HFF-Myc (cell line): ENCODE data around the gene TRPC6.

Experiments
- DNase-seq: peaks from one replicate; pipeline ENCODE4 v3.0.0-alpha.2; 2011; ENCODE audit warnings: low read depth; ENCODE audit errors: extremely low read depth
- H3K4me3 ChIP-seq: replicated peaks from 2 replicates; pipeline ENCODE4 v1.5.1; 2011; ENCODE audit warnings: low read depth, mild to moderate bottlenecking, control low read depth, low read length
- CTCF ChIP-seq: IDR thresholded peaks from 2 replicates; pipeline ENCODE4 v1.5.1; 2012; ENCODE audit warnings: mild to moderate bottlenecking, low read depth, low read length, control low read depth; ENCODE audit errors: missing control alignments

Gene TRPC6

GRCh38 chr11:101448881-101449442 lies 134.8 kb downstream of the TRPC6 start:
- no peak overlapping the region for H3K4me3 ChIP-seq
- no peak for DNase-seq
- no peak for TF ChIP-seq CTCF

GRCh38 chr11:101446726-101447125 lies 137.1 kb downstream of the TRPC6 start:
- DNase-seq = no peak

GRCh38 chr11:101446238-101446637 lies 137.6 kb downstream of the TRPC6 start:
- TF ChIP-seq CTCF = no peak
- DNase-seq = no peak
- no peak overlapping the region for H3K4me3 ChIP-seq

More at GRCh38 chr11:101446726-101447125, 137.1 kb downstream of the TRPC6 start:
- no peak for TF ChIP-seq CTCF
- H3K4me3 ChIP-seq = no peak overlapping the region

GRCh38 chr11:101445761-101446160 lies 138.0 kb downstream of the TRPC6 start:
- DNase-seq = no peak
- no peak for TF ChIP-seq CTCF
- no peak overlapping the region for H3K4me3 ChIP-seq

- no peak overlapping the region for H3K4me3 ChIP-seq
- no peak for TF ChIP-seq CTCF
- no peak for DNase-seq
These were observed 139.0 kb downstream of the TRPC6 start for GRCh38 chr11:101444851-101445250.

GRCh38 chr11:101444164-101444563 lies 139.6 kb downstream of the TRPC6 start:
- DNase-seq = no peak
- H3K4me3 ChIP-seq = no peak overlapping the region
- no peak for TF ChIP-seq CTCF

- H3K4me3 ChIP-seq = no peak overlapping the region
- TF ChIP-seq CTCF = no peak
- no peak for DNase-seq
These were observed 140.8 kb downstream of the TRPC6 start for GRCh38 chr11:101442936-101443521.
